Prostate gland (tissue), 2 donors: ENCODE results near the gene HSPA4L. TPM values are rescaled to one million over a fixed set of nuclear protein-coding genes. Genes with fewer than 3 reads are reported as not detected.

ENCODE experiments used
- DNase-seq: peaks from one replicate; pipeline ENCODE4 v3.0.0-alpha.2; 2019; ENCODE audit warnings: low spot score
- H3K27ac ChIP-seq, 2 donors: fragments of 200-600 bp; sonication (generic); 2 replicates each; pipeline ENCODE4 v1.5.1; 2017 to 2019
- H3K27me3 ChIP-seq: fragments of 200-600 bp; sonication (generic); replicated peaks from 2 replicates; pipeline ENCODE4 v1.5.1; 2019; ENCODE audit not compliant: insufficient read depth
- H3K36me3 ChIP-seq, 2 donors: fragments of 200-600 bp; sonication (generic); 1 replicate in 1 of 2; 2 replicates in 1 of 2; pipeline versions ENCODE4 v1.5.1 to v1.8.1; 2017 to 2019
- H3K4me1 ChIP-seq: fragments of 200-600 bp; sonication (generic); replicated peaks from 2 replicates; pipeline ENCODE4 v1.5.1; 2019
- H3K4me3 ChIP-seq, 2 donors: fragments of 200-600 bp; sonication (generic); 2 replicates each; pipeline ENCODE4 v1.5.1; 2017 to 2019
- H3K9me3 ChIP-seq: fragments of 200-600 bp; sonication (generic); 2 replicates; pipeline ENCODE4 v1.5.1; 2017
- POLR2A ChIP-seq: fragments of 450-650 bp; IDR thresholded peaks from one replicate; pipeline ENCODE4 v1.6.1; 2016; ENCODE audit warnings: antibody characterized with exemption, mild to moderate bottlenecking
- POLR2AphosphoS5 ChIP-seq: sonication (generic); formaldehyde crosslinking; IDR thresholded peaks from one replicate; pipeline ENCODE4 v1.6.1; 2017; ENCODE audit warnings: antibody characterized with exemption
- WGBS: methylation state at CpG from one replicate; pipeline ENCODE4 v1.1.5; 2018; 5-methylcytosine and 5-hydroxymethylcytosine counted together
- intact Hi-C: fragments of 100-400 bp; cut with DNase I; formaldehyde crosslinking; loops from one replicate; pipeline ENCODE4 v1.14.2; 2022
- total RNA-seq, 2 donors: library from RNA; depleted of rRNA; stranded (reverse); fragments of >200 nt; gene quantifications; one replicate each; pipeline ENCODE4 v1.1.0, GENCODE V29; 2016
- TF ChIP-seq, protein P1 (sequence below), 4 experiments: fragments of 200-600 bp in 2 of 4; fragments of 450-650 bp in 2 of 4; sonication (generic) in 2 of 4; IDR thresholded peaks; 1 replicate in 3 of 4; 2 replicates in 1 of 4; pipeline ENCODE4 v1.5.1; 2016 to 2019; ENCODE audit warnings: antibody characterized with exemption in 4 of 4, mild to moderate bottlenecking in 2 of 4, moderate library complexity in 2 of 4

HSPA4L gene
- total RNA-seq, 2 donors from 2014 or later: 8.8 to 12.9 TPM

DNA sequence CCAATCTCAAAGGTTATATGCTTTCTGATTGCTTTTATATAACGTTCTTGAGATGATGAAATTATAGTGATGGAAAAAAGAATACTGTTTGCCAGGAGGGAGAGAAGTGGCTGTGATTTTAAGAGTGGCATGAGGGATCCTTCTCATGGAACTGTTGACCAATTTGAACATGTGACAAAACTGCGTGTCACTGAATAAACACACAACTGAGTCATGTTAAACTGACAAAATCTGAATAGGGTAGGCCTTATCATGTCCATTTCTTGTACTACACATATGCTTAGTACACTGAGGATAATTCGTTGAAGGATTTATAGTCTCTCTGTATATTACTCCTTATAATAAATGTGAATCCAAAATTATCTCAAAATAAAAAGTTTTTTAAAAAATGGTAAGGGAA lies 22.2 kb upstream of the HSPA4L start:
- Histone ChIP-seq H3K9me3 (no peaks in the 10 kb centered on the region), H3K4me3 (no peak overlapping the region), H3K36me3 (no peaks in the 10 kb centered on the region), H3K27me3 (no peaks in the 10 kb centered on the region), H3K27ac (no peak overlapping the region), H3K4me1 (no peaks in the 10 kb centered on the region)
- WGBS: 66% methylated on average over 3 of the region's 3 CpGs
- DNase-seq: no peak
- TF ChIP-seq POLR2A (no peak), POLR2AphosphoS5 (no peak)
- TF ChIP-seq, protein P1, sequence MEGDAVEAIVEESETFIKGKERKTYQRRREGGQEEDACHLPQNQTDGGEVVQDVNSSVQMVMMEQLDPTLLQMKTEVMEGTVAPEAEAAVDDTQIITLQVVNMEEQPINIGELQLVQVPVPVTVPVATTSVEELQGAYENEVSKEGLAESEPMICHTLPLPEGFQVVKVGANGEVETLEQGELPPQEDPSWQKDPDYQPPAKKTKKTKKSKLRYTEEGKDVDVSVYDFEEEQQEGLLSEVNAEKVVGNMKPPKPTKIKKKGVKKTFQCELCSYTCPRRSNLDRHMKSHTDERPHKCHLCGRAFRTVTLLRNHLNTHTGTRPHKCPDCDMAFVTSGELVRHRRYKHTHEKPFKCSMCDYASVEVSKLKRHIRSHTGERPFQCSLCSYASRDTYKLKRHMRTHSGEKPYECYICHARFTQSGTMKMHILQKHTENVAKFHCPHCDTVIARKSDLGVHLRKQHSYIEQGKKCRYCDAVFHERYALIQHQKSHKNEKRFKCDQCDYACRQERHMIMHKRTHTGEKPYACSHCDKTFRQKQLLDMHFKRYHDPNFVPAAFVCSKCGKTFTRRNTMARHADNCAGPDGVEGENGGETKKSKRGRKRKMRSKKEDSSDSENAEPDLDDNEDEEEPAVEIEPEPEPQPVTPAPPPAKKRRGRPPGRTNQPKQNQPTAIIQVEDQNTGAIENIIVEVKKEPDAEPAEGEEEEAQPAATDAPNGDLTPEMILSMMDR (IDR thresholded peaks at IDR 0.05): no peak
- intact Hi-C loops: no loop called here

DNA sequence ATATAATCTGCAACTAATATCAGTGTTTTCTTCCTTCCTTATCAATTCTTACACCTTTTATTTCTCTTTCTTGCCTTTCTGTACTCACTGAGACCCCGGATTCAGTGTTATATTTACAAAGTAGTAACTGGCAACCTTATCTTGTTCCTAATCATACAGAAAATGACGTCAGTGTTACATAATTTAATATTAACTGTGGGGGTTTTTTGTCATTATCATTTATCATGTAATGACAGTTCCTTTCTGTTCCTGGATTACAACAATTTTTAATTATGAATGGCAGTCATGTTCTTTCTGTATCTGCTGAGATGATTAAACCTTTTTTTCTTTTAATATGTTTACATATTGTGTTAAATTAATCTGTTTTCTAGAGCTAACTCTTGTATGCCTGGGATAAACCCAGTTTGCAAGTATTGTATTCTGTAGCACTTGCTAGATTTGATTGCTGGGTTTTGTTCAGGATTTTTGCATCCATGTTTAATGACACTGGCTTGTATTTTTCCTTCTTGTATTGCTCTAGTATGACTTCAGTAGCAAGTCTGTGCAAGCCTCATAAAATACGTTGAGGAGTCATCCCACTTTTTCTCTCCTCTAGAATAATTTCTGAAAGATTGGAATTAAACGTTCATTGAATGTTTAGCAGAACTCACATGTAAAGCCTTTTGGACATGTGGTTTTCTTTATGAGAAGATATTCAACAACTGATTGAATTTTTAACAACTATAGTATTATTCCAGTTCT lies 10.4 kb upstream of the HSPA4L start:
- Histone ChIP-seq H3K36me3 (no peaks in the 10 kb centered on the region), H3K9me3 (no peaks in the 10 kb centered on the region), H3K4me1 (no peaks in the 10 kb centered on the region), H3K27ac (no peak overlapping the region), H3K27me3 (no peaks in the 10 kb centered on the region), H3K4me3 (no peak overlapping the region)
- 27% methylated on average over 4 of the region's 4 CpGs for WGBS
- DNase-seq: no peak
- intact Hi-C loops: no loop called here
- TF ChIP-seq, protein P1 (IDR thresholded peaks at IDR 0.05): no peak
- TF ChIP-seq POLR2A (no peak), POLR2AphosphoS5 (no peak)

DNA sequence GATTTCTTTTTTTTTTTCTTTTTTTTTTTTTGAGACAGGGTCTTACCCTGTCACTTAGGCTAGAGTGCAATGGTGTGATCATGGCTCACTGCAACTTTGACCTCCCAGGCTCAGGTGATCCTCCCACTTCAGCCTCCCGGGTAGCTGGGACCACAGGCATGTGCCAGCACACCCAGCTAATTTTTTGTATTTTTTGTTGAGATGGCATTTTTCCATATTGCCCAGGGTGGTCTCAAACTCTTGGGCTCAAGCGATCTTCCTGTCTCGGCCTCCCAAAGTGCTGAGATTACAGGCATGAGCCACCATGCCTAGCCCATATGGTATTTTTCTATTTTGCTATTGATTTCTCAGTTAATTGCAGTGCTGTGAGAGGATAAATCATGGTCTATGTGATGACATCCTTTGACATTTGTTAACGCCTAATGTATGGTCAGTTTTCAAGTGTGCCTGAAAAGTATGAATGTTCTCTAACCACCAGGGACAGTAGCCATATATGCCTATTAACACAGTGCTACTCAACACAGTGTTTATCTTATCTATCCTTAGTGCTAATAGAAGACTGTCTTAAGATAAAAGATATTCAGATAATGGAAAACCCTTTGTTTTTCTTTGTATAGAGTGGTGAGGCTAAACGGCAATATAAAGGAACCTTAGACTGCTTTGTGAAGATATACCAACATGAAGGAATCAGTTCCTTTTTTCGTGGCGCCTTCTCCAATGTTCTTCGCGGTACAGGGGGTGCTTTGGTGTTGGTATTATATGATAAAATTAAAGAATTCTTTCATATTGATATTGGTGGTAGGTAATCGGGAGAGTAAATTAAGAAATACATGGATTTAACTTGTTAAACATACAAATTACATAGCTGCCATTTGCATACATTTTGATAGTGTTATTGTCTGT lies 9.1 kb upstream of the HSPA4L start:
- Histone ChIP-seq H3K27ac (no peak overlapping the region), H3K4me1 (no peaks in the 10 kb centered on the region), H3K27me3 (no peaks in the 10 kb centered on the region), H3K4me3 (no peak overlapping the region), H3K36me3 (no peaks in the 10 kb centered on the region), H3K9me3 (no peaks in the 10 kb centered on the region)
- no peak for DNase-seq
- 90% methylated on average over 10 of the region's 10 CpGs for WGBS
- TF ChIP-seq POLR2A (no peak), POLR2AphosphoS5 (no peak)
- TF ChIP-seq, protein P1 (IDR thresholded peaks at IDR 0.05): no peak
- intact Hi-C loops: no loop called here

DNA sequence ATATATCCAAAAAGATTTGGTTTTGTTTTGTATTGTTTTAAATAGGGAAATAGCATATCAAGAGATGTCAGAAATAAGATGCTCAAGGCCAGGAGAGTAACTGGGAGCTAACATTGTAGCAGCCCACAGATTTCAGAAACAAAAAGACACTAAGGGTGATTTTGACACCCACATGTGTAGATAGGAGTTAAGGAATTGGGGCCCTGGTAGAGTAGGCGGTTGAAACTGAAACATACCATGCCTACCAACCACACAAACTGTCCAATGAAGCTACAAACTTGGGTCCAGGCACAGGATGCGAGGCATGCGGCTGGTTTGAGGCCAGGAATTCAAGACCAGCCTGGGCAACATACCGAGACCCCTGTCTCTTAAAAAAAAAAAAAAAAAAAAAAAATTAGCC lies 6.3 kb upstream of the HSPA4L start:
- DNase-seq: no peak
- H3K9me3 ChIP-seq: no peaks in the 10 kb centered on the region
- no peaks in the 10 kb centered on the region for H3K36me3 ChIP-seq
- no peak overlapping the region for H3K27ac ChIP-seq
- 97% methylated on average over 4 of the region's 4 CpGs for WGBS
- no peaks in the 10 kb centered on the region for H3K4me1 ChIP-seq
- no peak overlapping the region for H3K4me3 ChIP-seq
- TF ChIP-seq, protein P1 (IDR thresholded peaks at IDR 0.05): no peak
- TF ChIP-seq POLR2AphosphoS5 (no peak), POLR2A (no peak)
- no peaks in the 10 kb centered on the region for H3K27me3 ChIP-seq
- intact Hi-C loops: no loop called here
